OCI-LY1 (cell line): ENCODE data around the gene OR5B17.

ENCODE experiments used
- H2AFZ ChIP-seq: fragments of 200-600 bp; sonication (generic), shearing (Covaris generic); 2 replicates; pipeline ENCODE4 v1.6.0; 2014; ENCODE audit warnings: antibody characterized with exemption, mild to moderate bottlenecking, low read length
- H3F3A ChIP-seq: fragments of 200-600 bp; sonication (generic), shearing (Covaris generic); 2 replicates; pipeline ENCODE4 v1.6.0; 2014; ENCODE audit warnings: mild to moderate bottlenecking, antibody characterized with exemption, low read length, moderate library complexity; ENCODE audit not compliant: insufficient read depth
- H3K27ac ChIP-seq: fragments of 200-600 bp; sonication (generic); 2 replicates; pipeline ENCODE4 v1.5.1; 2014; ENCODE audit warnings: low read length, mixed run types, mild to moderate bottlenecking, low read depth; ENCODE audit not compliant: poor library complexity, severe bottlenecking
- H3K27me3 ChIP-seq: fragments of 200-600 bp; sonication (generic); 2 replicates; pipeline ENCODE4 v1.6.0; 2014; ENCODE audit warnings: antibody characterized with exemption, mild to moderate bottlenecking, low read length, moderate library complexity; ENCODE audit not compliant: insufficient read depth
- H3K36me3 ChIP-seq: fragments of 200-600 bp; sonication (generic); 2 replicates; pipeline ENCODE4 v1.6.1; 2014; ENCODE audit warnings: mild to moderate bottlenecking, antibody characterized with exemption, low read length, moderate library complexity, mixed read lengths; ENCODE audit not compliant: insufficient read depth
- H3K4me1 ChIP-seq: fragments of 200-600 bp; sonication (generic); 2 replicates; pipeline ENCODE4 v1.5.1; 2014; ENCODE audit warnings: mild to moderate bottlenecking, low read length, moderate library complexity; ENCODE audit not compliant: insufficient read depth, severe bottlenecking
- H3K4me2 ChIP-seq: fragments of 200-600 bp; sonication (generic), shearing (Covaris generic); 2 replicates; pipeline ENCODE4 v1.6.1; 2014; ENCODE audit warnings: low read length
- H3K4me3 ChIP-seq: fragments of 200-600 bp; sonication (generic); 2 replicates; pipeline ENCODE4 v1.5.1; 2014; ENCODE audit warnings: low read length, low read depth, mild to moderate bottlenecking, mixed read lengths; ENCODE audit not compliant: poor library complexity, severe bottlenecking
- H3K79me2 ChIP-seq: fragments of 200-600 bp; shearing (Covaris generic); 2 replicates; pipeline ENCODE4 v1.6.1; 2016; ENCODE audit warnings: mixed run types, low read length, mixed read lengths; ENCODE audit not compliant: insufficient read depth
- H3K9ac ChIP-seq: fragments of 200-600 bp; sonication (generic), shearing (Covaris generic); 2 replicates; pipeline ENCODE4 v1.6.1; 2014; ENCODE audit warnings: mild to moderate bottlenecking, low read length, mixed read lengths
- H3K9me2 ChIP-seq: fragments of 200-600 bp; sonication (generic), shearing (Covaris generic); 2 replicates; pipeline ENCODE4 v1.6.1; 2014; ENCODE audit warnings: low read depth, mild to moderate bottlenecking, low read length, mixed read lengths
- H3K9me3 ChIP-seq: fragments of 200-600 bp; shearing (Covaris generic); 2 replicates; pipeline ENCODE4 v1.6.1; 2014; ENCODE audit warnings: low read length, mixed read lengths
- H4K20me1 ChIP-seq: fragments of 200-600 bp; sonication (generic), shearing (Covaris generic); 2 replicates; pipeline ENCODE4 v1.6.0; 2016; ENCODE audit warnings: mild to moderate bottlenecking, low read length; ENCODE audit not compliant: insufficient read depth
- CTCF ChIP-seq: fragments of 200-600 bp; sonication (generic), shearing (Covaris generic); IDR thresholded peaks from 2 replicates; pipeline ENCODE4 v1.5.1; 2017; ENCODE audit warnings: mild to moderate bottlenecking, antibody characterized with exemption, low read length, moderate library complexity, mixed read lengths
- EZH2 ChIP-seq: fragments of 200-600 bp; sonication (generic), shearing (Covaris generic); IDR thresholded peaks from 2 replicates; pipeline ENCODE4 v1.8.0; 2017; ENCODE audit warnings: borderline replicate concordance, mixed run types, mild to moderate bottlenecking, antibody characterized with exemption, low read length, moderate library complexity, mixed read lengths

The OR5B17 gene

GRCh38 chr11:58334708-58335107 is 24.2 kb downstream of the OR5B17 start:
- Histone ChIP-seq H3K27ac (no peak overlapping the region), H2AFZ (no peak overlapping the region)

GRCh38 chr11:58330861-58331260 is 28.0 kb downstream of the OR5B17 start:
- Histone ChIP-seq H3K36me3 (no peaks in the 10 kb centered on the region), H3K27me3 (no peaks in the 10 kb centered on the region), H3K9me2 (no peaks in the 10 kb centered on the region), H3K4me2 (no peak overlapping the region), H3K4me1 (no peaks in the 10 kb centered on the region), H4K20me1 (no peaks in the 10 kb centered on the region), H3K9ac (no peak overlapping the region), H3F3A (no peaks in the 10 kb centered on the region), H3K79me2 (no peaks in the 10 kb centered on the region), H3K9me3 (no peaks in the 10 kb centered on the region), H3K4me3 (no peak overlapping the region), H2AFZ (no peak overlapping the region), H3K27ac (no peak overlapping the region)
- TF ChIP-seq EZH2 = no peak

More at GRCh38 chr11:58334708-58335107, 24.2 kb downstream of the OR5B17 start:
- no peak for TF ChIP-seq EZH2
- no peak for TF ChIP-seq CTCF
- no peak overlapping the region for H3K4me3 ChIP-seq
- no peaks in the 10 kb centered on the region for H3K9me2 ChIP-seq
- H3K36me3 ChIP-seq = no peaks in the 10 kb centered on the region
- no peaks in the 10 kb centered on the region for H3F3A ChIP-seq
- H3K79me2 ChIP-seq = no peaks in the 10 kb centered on the region
- H3K27me3 ChIP-seq = no peaks in the 10 kb centered on the region
- no peak overlapping the region for H3K9ac ChIP-seq
- no peaks in the 10 kb centered on the region for H4K20me1 ChIP-seq
- H3K4me2 ChIP-seq = no peak overlapping the region
- no peaks in the 10 kb centered on the region for H3K4me1 ChIP-seq
- H3K9me3 ChIP-seq = no peaks in the 10 kb centered on the region

- Histone ChIP-seq H3K4me1 (no peaks in the 10 kb centered on the region), H3K36me3 (no peaks in the 10 kb centered on the region), H3K27ac (no peak overlapping the region), H4K20me1 (no peaks in the 10 kb centered on the region), H3K9ac (no peak overlapping the region), H2AFZ (no peak overlapping the region), H3K4me3 (no peak overlapping the region), H3F3A (no peaks in the 10 kb centered on the region), H3K9me2 (no peaks in the 10 kb centered on the region), H3K27me3 (no peaks in the 10 kb centered on the region), H3K4me2 (no peak overlapping the region), H3K9me3 (no peaks in the 10 kb centered on the region), H3K79me2 (no peaks in the 10 kb centered on the region)
- TF ChIP-seq EZH2 (no peak), CTCF (no peak)
Measured at GRCh38 chr11:58318532-58318931, 40.3 kb downstream of the OR5B17 start.

GRCh38 chr11:58316142-58316541 is 42.7 kb downstream of the OR5B17 start:
- Histone ChIP-seq H3K79me2 (no peaks in the 10 kb centered on the region), H3K9me2 (no peaks in the 10 kb centered on the region), H3K4me3 (no peak overlapping the region), H4K20me1 (no peaks in the 10 kb centered on the region), H3K9ac (no peak overlapping the region), H3K36me3 (no peaks in the 10 kb centered on the region), H3K4me1 (no peaks in the 10 kb centered on the region), H3F3A (no peaks in the 10 kb centered on the region), H2AFZ (no peak overlapping the region), H3K27me3 (no peaks in the 10 kb centered on the region), H3K27ac (no peak overlapping the region), H3K9me3 (no peaks in the 10 kb centered on the region), H3K4me2 (no peak overlapping the region)
- TF ChIP-seq EZH2 (no peak), CTCF (no peak)
